Stimulated activated CD4-positive, alpha-beta T cell treated with anti-CD3 and anti-CD28 coated beads, Interleukin-4, amount 100 ng/mL, for 24 hours (primary cell): ENCODE data around the gene CES2.

Experiments used
- DNase-seq: peaks from one replicate; pipeline ENCODE4 v3.0.0-alpha.2; 2020

Gene CES2

GRCh38 chr16:66902648-66903543 lies 32.4 kb upstream of the CES2 start:
- no peak for DNase-seq

- no peak for DNase-seq
Observed at GRCh38 chr16:66903544-66904427, 31.5 kb upstream of the CES2 start.

- no peak for DNase-seq
Observed at GRCh38 chr16:66904428-66904845, 30.9 kb upstream of the CES2 start.

- DNase-seq = no peak
Observed at GRCh38 chr16:66904846-66905632, 30.3 kb upstream of the CES2 start.

- DNase-seq = no peak
Observed at GRCh38 chr16:66905633-66906539, 29.4 kb upstream of the CES2 start.

- DNase-seq = no peak
Observed at GRCh38 chr16:66906916-66907836, 28.1 kb upstream of the CES2 start.

GRCh38 chr16:66908116-66908515 lies 27.2 kb upstream of the CES2 start:
- no peak for DNase-seq

GRCh38 chr16:66908762-66909559 lies 26.4 kb upstream of the CES2 start:
- DNase-seq = no peak

- no peak for DNase-seq
Observed at GRCh38 chr16:66910175-66910940, 25.0 kb upstream of the CES2 start.

GRCh38 chr16:66911112-66911511 lies 24.2 kb upstream of the CES2 start:
- DNase-seq = no peak

GRCh38 chr16:66911801-66912200 lies 23.5 kb upstream of the CES2 start:
- no peak for DNase-seq

GRCh38 chr16:66913081-66913480 lies 22.2 kb upstream of the CES2 start:
- DNase-seq = no peak

- no peak for DNase-seq
Observed at GRCh38 chr16:66913711-66914110, 21.6 kb upstream of the CES2 start.

- DNase-seq = no peak
Observed at GRCh38 chr16:66914541-66914940, 20.8 kb upstream of the CES2 start.

GRCh38 chr16:66915041-66915440 lies 20.3 kb upstream of the CES2 start:
- no peak for DNase-seq

- no peak for DNase-seq
Observed at GRCh38 chr16:66916518-66916917, 18.8 kb upstream of the CES2 start.

- no peak for DNase-seq
Observed at GRCh38 chr16:66917741-66918140, 17.6 kb upstream of the CES2 start.

GRCh38 chr16:66918355-66918754 lies 17.0 kb upstream of the CES2 start:
- DNase-seq = no peak
